DND-41 (cell line): ENCODE measurements around the gene SMTNL2.

Source experiments
- ATAC-seq: fragments of 200-7000 bp; cut with Tn5 transposase; 3 replicates; pipeline ENCODE4 v1.9.1; 2021; ENCODE audit warnings: low read depth; ENCODE audit not compliant: insufficient read depth
- DNase-seq: peaks from one replicate; pipeline ENCODE4 v3.0.0-alpha.2; 2020
- H2AFZ ChIP-seq: 2 replicates; pipeline ENCODE4 v1.6.0; 2012; ENCODE audit warnings: low read depth, low read length
- H3K27ac ChIP-seq: 2 replicates; pipeline ENCODE4 v1.5.1; 2012; ENCODE audit warnings: low read length, inconsistent platforms
- H3K27me3 ChIP-seq: fragments of 200-600 bp; sonication (generic); 2 replicates; pipeline ENCODE4 v1.6.0; 2012; ENCODE audit warnings: low read length, mild to moderate bottlenecking, inconsistent platforms; ENCODE audit not compliant: insufficient read depth, poor library complexity
- H3K36me3 ChIP-seq: 2 replicates; pipeline ENCODE4 v1.5.1; 2012; ENCODE audit warnings: low read length, inconsistent platforms; ENCODE audit not compliant: insufficient read depth
- H3K4me1 ChIP-seq: 2 replicates; pipeline ENCODE4 v1.5.1; 2012; ENCODE audit warnings: mild to moderate bottlenecking, low read length; ENCODE audit not compliant: insufficient read depth
- H3K4me2 ChIP-seq: 2 replicates; pipeline ENCODE4 v1.6.0; 2012; ENCODE audit warnings: mild to moderate bottlenecking, moderate library complexity, low read length, inconsistent platforms; ENCODE audit not compliant: insufficient read depth
- H3K4me3 ChIP-seq, 2 experiments: fragments of 200-600 bp in 1 of 2; shearing (Covaris generic) in 1 of 2; 2 replicates each; pipeline ENCODE4 v1.5.1; 2012 to 2016; ENCODE audit warnings: inconsistent platforms in 2 of 2, low read length in 2 of 2, mild to moderate bottlenecking in 2 of 2, low read depth in 1 of 2, moderate library complexity in 1 of 2
- H3K79me2 ChIP-seq: 2 replicates; pipeline ENCODE4 v1.6.0; 2012; ENCODE audit warnings: low read length, inconsistent platforms; ENCODE audit not compliant: insufficient read depth
- H3K9ac ChIP-seq: 2 replicates; pipeline ENCODE4 v1.6.0; 2012; ENCODE audit warnings: low read depth, mild to moderate bottlenecking, inconsistent platforms, low read length, moderate library complexity
- H3K9me3 ChIP-seq: 2 replicates; pipeline ENCODE4 v1.5.1; 2012; ENCODE audit warnings: low read length, moderate library complexity, mild to moderate bottlenecking, inconsistent platforms; ENCODE audit not compliant: insufficient read depth, severe bottlenecking
- H4K20me1 ChIP-seq: 2 replicates; pipeline ENCODE4 v1.6.0; 2012; ENCODE audit warnings: low read length; ENCODE audit not compliant: insufficient read depth
- CTCF ChIP-seq: IDR thresholded peaks from 2 replicates; pipeline ENCODE4 v1.5.1; 2012; ENCODE audit warnings: borderline replicate concordance, low read length, moderate library complexity, mild to moderate bottlenecking; ENCODE audit not compliant: poor library complexity, severe bottlenecking; ENCODE audit errors: extremely low read depth
- EZH2 ChIP-seq: IDR thresholded peaks from 3 replicates; pipeline ENCODE4 v1.6.1; 2012; ENCODE audit warnings: borderline replicate concordance, low read depth, mild to moderate bottlenecking, moderate library complexity, low read length, inconsistent platforms; ENCODE audit not compliant: severe bottlenecking

Gene SMTNL2

GRCh38 chr17:4542003-4542725 is 42.2 kb upstream of the SMTNL2 start:
- H3K27ac ChIP-seq: no peak overlapping the region

GRCh38 chr17:4542726-4543191 is 41.6 kb upstream of the SMTNL2 start:
- Histone ChIP-seq H3K4me2 (no peak overlapping the region), H3K4me1 (no peaks in the 10 kb centered on the region), H3K27me3 (no peaks in the 10 kb centered on the region), H3K4me3 (no peak overlapping the region), H3K27ac (no peak overlapping the region), H2AFZ (no peak overlapping the region), H3K79me2 (no peaks in the 10 kb centered on the region), H4K20me1 (peaks cover 43% of the 10 kb centered on the region), H3K9me3 (no peaks in the 10 kb centered on the region), H3K9ac (no peak overlapping the region), H3K36me3 (peaks cover 93% of the 10 kb centered on the region)
- DNase-seq (no peak), ATAC-seq (no peak)
- no peak for TF ChIP-seq EZH2

More at GRCh38 chr17:4542003-4542725, 42.2 kb upstream of the SMTNL2 start:
- no peak for DNase-seq
- Histone ChIP-seq H3K9me3 (no peaks in the 10 kb centered on the region), H3K4me1 (no peaks in the 10 kb centered on the region), H3K79me2 (no peaks in the 10 kb centered on the region), H3K36me3 (peaks cover 89% of the 10 kb centered on the region), H2AFZ (no peak overlapping the region), H3K27me3 (no peaks in the 10 kb centered on the region), H3K9ac (no peak overlapping the region), H3K4me2 (no peak overlapping the region), H4K20me1 (peaks cover 44% of the 10 kb centered on the region), H3K4me3 (no peak overlapping the region)
- no peak for TF ChIP-seq CTCF
- TF ChIP-seq EZH2: no peak
- no peak for ATAC-seq

- no peaks in the 10 kb centered on the region for H3K79me2 ChIP-seq
- no peak overlapping the region for H2AFZ ChIP-seq
- DNase-seq (no peak), ATAC-seq (no peak)
- H3K4me3 ChIP-seq: no peak overlapping the region
- H3K4me1 ChIP-seq: no peaks in the 10 kb centered on the region
- H3K27ac ChIP-seq: no peak overlapping the region
- H3K9ac ChIP-seq: no peak overlapping the region
- no peak overlapping the region for H3K4me2 ChIP-seq
- H3K9me3 ChIP-seq: no peaks in the 10 kb centered on the region
- H4K20me1 ChIP-seq: peaks cover 42% of the 10 kb centered on the region
- H3K27me3 ChIP-seq: no peaks in the 10 kb centered on the region
- TF ChIP-seq CTCF (no peak), EZH2 (no peak)
- H3K36me3 ChIP-seq: peaks cover 93% of the 10 kb centered on the region
Measured at GRCh38 chr17:4543557-4544026, 40.7 kb upstream of the SMTNL2 start.

- TF ChIP-seq CTCF (no peak), EZH2 (no peak)
- no peak overlapping the region for H3K4me3 ChIP-seq
- no peaks in the 10 kb centered on the region for H3K4me1 ChIP-seq
- H3K79me2 ChIP-seq: no peaks in the 10 kb centered on the region
- no peak for ATAC-seq
- H3K36me3 ChIP-seq: peaks cover 93% of the 10 kb centered on the region
- H3K27me3 ChIP-seq: no peaks in the 10 kb centered on the region
- H3K9me3 ChIP-seq: no peaks in the 10 kb centered on the region
- no peak overlapping the region for H3K9ac ChIP-seq
- no peak overlapping the region for H3K27ac ChIP-seq
- DNase-seq: no peak
- no peak overlapping the region for H2AFZ ChIP-seq
- peaks cover 45% of the 10 kb centered on the region for H4K20me1 ChIP-seq
- H3K4me2 ChIP-seq: no peak overlapping the region
Measured at GRCh38 chr17:4544135-4544950, 40.0 kb upstream of the SMTNL2 start.
